Measurements from ENCODE around the gene CHST13.

- TF ChIP-seq MAX (IDR thresholded peaks at IDR 0.05; ENCODE audit: insufficient read depth, insufficient read length) (no peak), CTCF (IDR thresholded peaks at IDR 0.05; ENCODE audit: extremely low read depth in 1 of 2, insufficient read depth in 1 of 2, low read depth in 1 of 2, low read length in 2 of 2) (no peak), POLR2A (IDR thresholded peaks at IDR 0.05; ENCODE audit: low read depth, low read length) (no peak)
These were observed 11.9 kb upstream of the CHST13 start for GRCh38 chr3:126512026-126512425.

Measured in endothelial cell of umbilical vein (primary cell).